Fibroblast of lung (primary cell): Measurements from ENCODE around the gene ETS1. TPM values are rescaled to one million over a fixed set of nuclear protein-coding genes. Genes with fewer than 3 reads are reported as not detected.

Experiments
- DNase-seq, 2 donors: peaks; one replicate each; pipeline versions ENCODE4 v3.0.0 to v3.0.0-alpha.2; 2010; ENCODE audit warnings: low read depth in 2 of 2
- H2AFZ ChIP-seq: 2 replicates; pipeline ENCODE4 v1.5.1; 2012; ENCODE audit warnings: low read length, control low read depth, inconsistent platforms
- H3K27ac ChIP-seq: 2 replicates; pipeline ENCODE4 v1.5.1; 2011; ENCODE audit warnings: low read length, control low read depth; ENCODE audit not compliant: insufficient read depth
- H3K27me3 ChIP-seq: 2 replicates; pipeline ENCODE4 v1.5.1; 2011; ENCODE audit warnings: mild to moderate bottlenecking, low read length; ENCODE audit not compliant: control insufficient read depth, insufficient read depth
- H3K36me3 ChIP-seq: 2 replicates; pipeline ENCODE4 v1.5.1; 2011; ENCODE audit warnings: low read length; ENCODE audit not compliant: control insufficient read depth, insufficient read depth
- H3K4me1 ChIP-seq: 2 replicates; pipeline ENCODE4 v1.5.1; 2011; ENCODE audit warnings: low read length; ENCODE audit not compliant: control insufficient read depth, insufficient read depth; ENCODE audit errors: extremely low read depth
- H3K4me2 ChIP-seq: 2 replicates; pipeline ENCODE4 v1.5.1; 2011; ENCODE audit warnings: low read length, control low read depth; ENCODE audit not compliant: insufficient read depth; ENCODE audit errors: extremely low read depth
- H3K4me3 ChIP-seq, 4 experiments: fragments of 200-600 bp in 1 of 4; sonication (generic) in 1 of 4; replicated peaks in 1 of 4; 2 replicates each; pipeline ENCODE4 v1.5.1; 2011 to 2016; ENCODE audit warnings: low read length in 4 of 4, low read depth in 3 of 4, mild to moderate bottlenecking in 3 of 4, control low read depth in 2 of 4, inconsistent platforms in 1 of 4, mixed read lengths in 1 of 4; ENCODE audit not compliant: insufficient read depth in 1 of 4; ENCODE audit errors: control extremely low read depth in 1 of 4
- H3K79me2 ChIP-seq: 2 replicates; pipeline ENCODE4 v1.5.1; 2012; ENCODE audit warnings: mild to moderate bottlenecking, low read length, inconsistent platforms; ENCODE audit not compliant: control insufficient read depth, insufficient read depth
- H3K9ac ChIP-seq: 2 replicates; pipeline ENCODE4 v1.5.1; 2011; ENCODE audit warnings: mild to moderate bottlenecking, low read length, control low read depth; ENCODE audit not compliant: insufficient read depth
- H3K9me3 ChIP-seq: 2 replicates; pipeline ENCODE4 v1.5.1; 2012; ENCODE audit warnings: low read depth, low read length; ENCODE audit not compliant: control insufficient read depth, insufficient read depth
- H4K20me1 ChIP-seq: 2 replicates; pipeline ENCODE4 v1.5.1; 2011; ENCODE audit warnings: low read length; ENCODE audit not compliant: control insufficient read depth, insufficient read depth; ENCODE audit errors: extremely low read depth
- EZH2 ChIP-seq: IDR thresholded peaks from 2 replicates; pipeline ENCODE4 v1.5.1; 2012; ENCODE audit warnings: low read length, control low read depth, mild to moderate bottlenecking; ENCODE audit errors: missing control alignments
- polyA plus RNA-seq, 2 donors: library from polyadenylated mRNA; depleted of rRNA in 1 of 2; stranded (reverse) in 1 of 2; unstranded in 1 of 2; fragments of >200 nt; gene quantifications; 2 replicates each; pipeline ENCODE4 v1.2.1, GENCODE V29; 2011 to 2012; ENCODE audit warnings: missing spikeins in 1 of 2
- total RNA-seq: library from RNA; depleted of rRNA; stranded (reverse); fragments of >200 nt; gene quantifications from 2 replicates; pipeline ENCODE4 v1.2.1, GENCODE V29; 2014
- TF ChIP-seq, protein P1 (sequence below), 2 donors: IDR thresholded peaks in 1 of 2; conservative IDR thresholded peaks in 1 of 2; 1 replicate in 1 of 2; 2 replicates in 1 of 2; pipeline ENCODE4 v1.5.1; 2011 to 2012; ENCODE audit warnings: low read length in 2 of 2, control low read depth in 1 of 2, inconsistent platforms in 1 of 2, low read depth in 1 of 2, mild to moderate bottlenecking in 1 of 2

Gene ETS1
- total and polyA plus RNA-seq, 2 donors (not counting 1 experiment from before 2014, with no cell fraction given) = 51.5 to 51.7 TPM

DNA sequence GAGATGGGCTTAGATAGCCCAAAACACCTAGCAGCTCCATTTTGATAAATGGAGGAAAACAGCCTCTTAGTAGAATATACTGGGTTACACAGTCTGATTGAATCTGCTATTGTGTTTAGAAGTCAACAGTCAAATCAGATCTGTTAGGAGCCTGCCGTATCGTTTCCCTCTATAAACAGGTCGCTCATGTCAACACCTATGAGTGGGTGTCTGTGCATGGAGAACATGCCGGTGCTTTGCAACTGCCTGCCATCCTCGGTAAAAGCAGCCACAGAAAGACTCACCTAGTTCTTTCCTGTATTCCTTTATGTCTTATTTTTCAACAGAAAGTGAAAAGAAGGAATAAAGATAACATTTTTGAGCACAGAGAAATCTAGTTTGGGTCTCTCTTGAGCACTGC, 99.4 kb downstream of the ETS1 start:
- Histone ChIP-seq H3K79me2 (peaks cover 90% of the 10 kb centered on the region), H3K4me2 (peak overlapping the region; percentile 60), H3K27me3 (no peaks in the 10 kb centered on the region), H4K20me1 (no peaks in the 10 kb centered on the region), H3K9ac (no peak overlapping the region), H3K27ac (peak overlapping the region; percentile 67), H3K36me3 (peaks cover 24% of the 10 kb centered on the region), H3K4me3 (no peak overlapping the region), H3K9me3 (no peaks in the 10 kb centered on the region), H3K4me1 (peaks cover 42% of the 10 kb centered on the region), H2AFZ (no peak overlapping the region)
- DNase-seq = no peak
- no peak for TF ChIP-seq EZH2
- TF ChIP-seq, protein P1, sequence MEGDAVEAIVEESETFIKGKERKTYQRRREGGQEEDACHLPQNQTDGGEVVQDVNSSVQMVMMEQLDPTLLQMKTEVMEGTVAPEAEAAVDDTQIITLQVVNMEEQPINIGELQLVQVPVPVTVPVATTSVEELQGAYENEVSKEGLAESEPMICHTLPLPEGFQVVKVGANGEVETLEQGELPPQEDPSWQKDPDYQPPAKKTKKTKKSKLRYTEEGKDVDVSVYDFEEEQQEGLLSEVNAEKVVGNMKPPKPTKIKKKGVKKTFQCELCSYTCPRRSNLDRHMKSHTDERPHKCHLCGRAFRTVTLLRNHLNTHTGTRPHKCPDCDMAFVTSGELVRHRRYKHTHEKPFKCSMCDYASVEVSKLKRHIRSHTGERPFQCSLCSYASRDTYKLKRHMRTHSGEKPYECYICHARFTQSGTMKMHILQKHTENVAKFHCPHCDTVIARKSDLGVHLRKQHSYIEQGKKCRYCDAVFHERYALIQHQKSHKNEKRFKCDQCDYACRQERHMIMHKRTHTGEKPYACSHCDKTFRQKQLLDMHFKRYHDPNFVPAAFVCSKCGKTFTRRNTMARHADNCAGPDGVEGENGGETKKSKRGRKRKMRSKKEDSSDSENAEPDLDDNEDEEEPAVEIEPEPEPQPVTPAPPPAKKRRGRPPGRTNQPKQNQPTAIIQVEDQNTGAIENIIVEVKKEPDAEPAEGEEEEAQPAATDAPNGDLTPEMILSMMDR (conservative IDR thresholded peaks at IDR 0.05 in 1 of 2, IDR thresholded peaks at IDR 0.05 in 1 of 2; ENCODE audit: low read depth in 1 of 2, low read length in 2 of 2) = no peak

DNA sequence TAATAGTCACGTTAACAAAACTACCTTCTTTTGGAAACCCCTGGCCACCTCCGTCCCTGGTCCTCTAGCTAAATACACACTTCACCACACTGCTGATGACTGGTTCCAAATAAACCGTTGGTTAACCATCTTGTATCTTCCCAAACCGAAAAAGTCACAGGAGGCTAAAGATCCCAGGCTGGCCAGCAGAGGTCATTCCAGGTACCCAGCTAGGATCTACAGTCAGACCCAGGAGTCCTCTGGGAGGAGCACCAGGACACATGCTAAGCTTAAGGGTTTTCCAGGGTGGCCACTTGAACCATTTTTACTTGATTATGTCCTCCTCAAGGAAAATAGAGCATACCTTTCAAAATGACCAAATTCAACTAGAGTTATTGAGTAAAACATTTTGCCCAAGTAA, 103.2 kb downstream of the ETS1 start:
- Histone ChIP-seq H3K9me3 (no peaks in the 10 kb centered on the region), H3K4me1 (peaks cover 38% of the 10 kb centered on the region), H3K4me2 (no peak overlapping the region), H3K27me3 (no peaks in the 10 kb centered on the region), H3K4me3 (no peak overlapping the region), H3K9ac (no peak overlapping the region), H4K20me1 (no peaks in the 10 kb centered on the region), H3K79me2 (peaks cover 69% of the 10 kb centered on the region), H3K36me3 (peaks cover 26% of the 10 kb centered on the region), H2AFZ (no peak overlapping the region), H3K27ac (peak overlapping the region; percentile 11)
- DNase-seq = no peak
- TF ChIP-seq EZH2 = no peak
- TF ChIP-seq, protein P1 (conservative IDR thresholded peaks at IDR 0.05 in 1 of 2, IDR thresholded peaks at IDR 0.05 in 1 of 2; ENCODE audit: low read depth in 1 of 2, low read length in 2 of 2) = no peak

- H3K36me3 ChIP-seq = peaks cover 22% of the 10 kb centered on the region
- H3K4me1 ChIP-seq = peaks cover 34% of the 10 kb centered on the region
- H3K9me3 ChIP-seq = no peaks in the 10 kb centered on the region
- H3K4me3 ChIP-seq = no peak overlapping the region
- H3K27ac ChIP-seq = peak overlapping the region; percentile 81
- H4K20me1 ChIP-seq = no peaks in the 10 kb centered on the region
- peak overlapping the region; percentile 67 for H3K4me2 ChIP-seq
- H3K27me3 ChIP-seq = no peaks in the 10 kb centered on the region
- no peak overlapping the region for H2AFZ ChIP-seq
- no peak for DNase-seq
- H3K9ac ChIP-seq = no peak overlapping the region
- TF ChIP-seq EZH2 = no peak
- H3K79me2 ChIP-seq = peaks cover 72% of the 10 kb centered on the region
Observed at GRCh38 chr11:128483211-128483788, 104.1 kb downstream of the ETS1 start.
